Measurements from ENCODE around the gene ASPRV1. TPM values are rescaled to one million over a fixed set of nuclear protein-coding genes. Genes with fewer than 3 reads are reported as not detected.

Gene ASPRV1
- total RNA-seq, 2 donors from 2014 or later, result 2.6 to 10.3 TPM

DNA sequence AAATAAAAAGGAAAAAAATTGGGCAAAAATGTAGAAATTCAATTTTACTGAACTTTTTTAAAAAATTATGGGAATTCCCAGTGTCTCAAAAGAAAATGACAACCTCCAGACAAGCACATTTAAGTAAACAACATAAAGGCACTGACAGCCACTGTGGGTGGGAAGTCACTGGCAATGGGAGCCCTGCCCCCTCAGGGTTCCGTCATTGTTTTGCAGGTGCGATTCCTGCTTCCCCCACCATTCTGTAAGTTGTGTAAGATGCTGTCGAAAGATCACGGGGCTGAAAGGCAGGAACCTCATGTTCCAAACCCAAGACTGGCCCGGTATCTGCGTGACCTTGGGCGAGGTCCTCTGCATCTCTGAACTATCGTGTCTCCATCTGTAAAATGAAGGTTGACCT is 15.8 kb upstream of the ASPRV1 start:
- no peaks in the 10 kb centered on the region for H3K9me3 ChIP-seq
- TF ChIP-seq, protein P1, sequence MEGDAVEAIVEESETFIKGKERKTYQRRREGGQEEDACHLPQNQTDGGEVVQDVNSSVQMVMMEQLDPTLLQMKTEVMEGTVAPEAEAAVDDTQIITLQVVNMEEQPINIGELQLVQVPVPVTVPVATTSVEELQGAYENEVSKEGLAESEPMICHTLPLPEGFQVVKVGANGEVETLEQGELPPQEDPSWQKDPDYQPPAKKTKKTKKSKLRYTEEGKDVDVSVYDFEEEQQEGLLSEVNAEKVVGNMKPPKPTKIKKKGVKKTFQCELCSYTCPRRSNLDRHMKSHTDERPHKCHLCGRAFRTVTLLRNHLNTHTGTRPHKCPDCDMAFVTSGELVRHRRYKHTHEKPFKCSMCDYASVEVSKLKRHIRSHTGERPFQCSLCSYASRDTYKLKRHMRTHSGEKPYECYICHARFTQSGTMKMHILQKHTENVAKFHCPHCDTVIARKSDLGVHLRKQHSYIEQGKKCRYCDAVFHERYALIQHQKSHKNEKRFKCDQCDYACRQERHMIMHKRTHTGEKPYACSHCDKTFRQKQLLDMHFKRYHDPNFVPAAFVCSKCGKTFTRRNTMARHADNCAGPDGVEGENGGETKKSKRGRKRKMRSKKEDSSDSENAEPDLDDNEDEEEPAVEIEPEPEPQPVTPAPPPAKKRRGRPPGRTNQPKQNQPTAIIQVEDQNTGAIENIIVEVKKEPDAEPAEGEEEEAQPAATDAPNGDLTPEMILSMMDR (IDR thresholded peaks at IDR 0.05), result no peak
- no peak for TF ChIP-seq POLR2A (IDR thresholded peaks at IDR 0.05)
- TF ChIP-seq POLR2AphosphoS5 (IDR thresholded peaks at IDR 0.05), result no peak
- no peak overlapping the region for H3K4me3 ChIP-seq
- H3K36me3 ChIP-seq, result no peaks in the 10 kb centered on the region
- 75% methylated on average over 8 of the region's 8 CpGs for WGBS
- no peaks in the 10 kb centered on the region for H3K4me1 ChIP-seq (replicated peaks)
- H3K27me3 ChIP-seq (replicated peaks; ENCODE audit: insufficient read depth), result no peaks in the 10 kb centered on the region
- intact Hi-C loops (cut with DNase I), result no loop called here
- H3K27ac ChIP-seq, result no peak overlapping the region
- no peak for DNase-seq (ENCODE audit: low spot score)

DNA sequence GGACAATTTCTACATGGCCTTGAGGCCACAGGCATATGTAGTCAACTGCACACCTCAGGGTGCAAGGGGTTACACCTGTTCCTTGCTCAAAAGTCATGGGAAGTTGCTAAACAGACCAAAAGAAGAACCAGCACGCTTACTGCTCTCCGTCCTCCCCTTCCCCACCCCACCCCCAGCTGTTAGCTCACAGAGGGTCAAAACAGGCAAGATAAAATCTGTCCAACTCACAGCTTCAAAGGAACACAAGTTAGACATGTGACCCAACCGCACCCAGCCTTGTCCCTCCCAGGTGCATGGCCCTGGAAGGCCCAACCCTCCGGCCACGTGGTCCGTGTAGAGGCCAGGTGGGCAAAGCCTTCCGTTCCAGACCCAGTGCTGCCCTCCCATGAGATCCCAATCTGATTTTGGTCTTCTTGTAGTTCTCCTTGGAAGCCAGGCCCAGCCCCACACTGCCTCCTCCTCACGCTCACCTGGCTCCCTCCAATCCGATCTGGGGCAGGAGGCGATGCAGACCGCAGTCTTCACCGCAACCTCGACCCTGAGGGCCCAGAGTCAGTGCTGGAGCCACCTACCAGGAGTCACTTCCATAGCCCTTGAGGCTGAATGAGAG is 14.5 kb upstream of the ASPRV1 start:
- H3K27ac ChIP-seq, result no peak overlapping the region
- no peaks in the 10 kb centered on the region for H3K4me1 ChIP-seq (replicated peaks)
- no peaks in the 10 kb centered on the region for H3K9me3 ChIP-seq
- H3K4me3 ChIP-seq, result no peak overlapping the region
- H3K27me3 ChIP-seq (replicated peaks; ENCODE audit: insufficient read depth), result no peaks in the 10 kb centered on the region
- WGBS, result 75% methylated on average over 13 of the region's 13 CpGs
- DNase-seq (ENCODE audit: low spot score), result no peak
- TF ChIP-seq POLR2AphosphoS5 (IDR thresholded peaks at IDR 0.05) (no peak), POLR2A (IDR thresholded peaks at IDR 0.05) (no peak)
- TF ChIP-seq, protein P1 (IDR thresholded peaks at IDR 0.05), result no peak
- intact Hi-C loops (cut with DNase I), result no loop called here
- H3K36me3 ChIP-seq, result no peaks in the 10 kb centered on the region

GRCh38 chr2:69975136-69975852 is 13.9 kb upstream of the ASPRV1 start:
- DNase-seq (ENCODE audit: low spot score), result no peak
- no peak overlapping the region for H3K27ac ChIP-seq
- H3K27me3 ChIP-seq (replicated peaks; ENCODE audit: insufficient read depth), result no peaks in the 10 kb centered on the region
- WGBS, result 79% methylated on average over 12 of the region's 12 CpGs
- TF ChIP-seq, protein P1 (IDR thresholded peaks at IDR 0.05), result no peak
- TF ChIP-seq POLR2A (IDR thresholded peaks at IDR 0.05) (no peak), POLR2AphosphoS5 (IDR thresholded peaks at IDR 0.05) (no peak)
- intact Hi-C loops (cut with DNase I), result no loop called here
- no peaks in the 10 kb centered on the region for H3K9me3 ChIP-seq
- no peak overlapping the region for H3K4me3 ChIP-seq
- no peaks in the 10 kb centered on the region for H3K36me3 ChIP-seq
- no peaks in the 10 kb centered on the region for H3K4me1 ChIP-seq (replicated peaks)

GRCh38 chr2:69973335-69973735 is 11.9 kb upstream of the ASPRV1 start:
- Histone ChIP-seq H3K36me3 (no peaks in the 10 kb centered on the region), H3K4me3 (no peak overlapping the region), H3K4me1 (replicated peaks) (no peaks in the 10 kb centered on the region), H3K27ac (no peak overlapping the region), H3K27me3 (replicated peaks; ENCODE audit: insufficient read depth) (no peaks in the 10 kb centered on the region), H3K9me3 (no peaks in the 10 kb centered on the region)
- intact Hi-C loops (cut with DNase I), result no loop called here
- WGBS, result 71% methylated on average over 4 of the region's 4 CpGs
- TF ChIP-seq POLR2A (IDR thresholded peaks at IDR 0.05), result no peak
- TF ChIP-seq, protein P1 (IDR thresholded peaks at IDR 0.05), result no peak
- TF ChIP-seq POLR2AphosphoS5 (IDR thresholded peaks at IDR 0.05), result no peak
- DNase-seq (ENCODE audit: low spot score), result no peak

- Histone ChIP-seq H3K27me3 (replicated peaks; ENCODE audit: insufficient read depth) (no peaks in the 10 kb centered on the region), H3K9me3 (no peaks in the 10 kb centered on the region), H3K27ac (no peak overlapping the region), H3K36me3 (no peaks in the 10 kb centered on the region), H3K4me1 (replicated peaks) (no peaks in the 10 kb centered on the region), H3K4me3 (no peak overlapping the region)
- DNase-seq (ENCODE audit: low spot score), result no peak
- 83% methylated on average over 1 of the region's 1 CpG for WGBS
- TF ChIP-seq, protein P1 (IDR thresholded peaks at IDR 0.05), result no peak
- TF ChIP-seq POLR2A (IDR thresholded peaks at IDR 0.05), result no peak
- TF ChIP-seq POLR2AphosphoS5 (IDR thresholded peaks at IDR 0.05), result no peak
- intact Hi-C loops (cut with DNase I), result no loop called here
Observed at GRCh38 chr2:69972822-69973221, 11.4 kb upstream of the ASPRV1 start.
